Motor neuron (in vitro differentiated cells): ENCODE data around the gene RBMS1. TPM values are rescaled to one million over a fixed set of nuclear protein-coding genes. Genes with fewer than 3 reads are reported as not detected.
"Not testable (repeated sequence)": the region's sequence is repeated elsewhere in the genome, so short reads cannot be mapped to it uniquely, and the experiment has no call there.

Experiments used
- ATAC-seq, 8 experiments: fragments of 200-7000 bp; cut with Tn5 transposase; replicated peaks in 6 of 8; 2 replicates each; pipeline ENCODE4 v1.8.0; 2021; ENCODE audit warnings: mild to moderate bottlenecking in 8 of 8, moderate library complexity in 8 of 8
- H3K27ac ChIP-seq, 2 donors: fragments of 250-450 bp; sonication (Bioruptor Pico); 2 replicates each; pipeline ENCODE4 v1.9.0; 2021; ENCODE audit warnings: antibody characterized with exemption in 2 of 2, mild to moderate bottlenecking in 2 of 2, moderate library complexity in 1 of 2
- H3K4me1 ChIP-seq, 2 donors: fragments of 250-450 bp; sonication (Bioruptor Pico); replicated peaks in 1 of 2; 2 replicates each; pipeline ENCODE4 v1.6.1; 2021; ENCODE audit warnings: antibody characterized with exemption in 2 of 2, mild to moderate bottlenecking in 2 of 2, moderate library complexity in 1 of 2
- H3K4me3 ChIP-seq, 5 donors: fragments of 250-450 bp; sonication (Bioruptor Pico); 2 replicates each; pipeline ENCODE4 v1.9.0; 2021; ENCODE audit warnings: antibody characterized with exemption in 5 of 5, mild to moderate bottlenecking in 5 of 5, moderate library complexity in 4 of 5
- WGBS, 10 experiments: fragments of 450-650 bp; shearing (Covaris generic); methylation state at CpG; one replicate each; pipeline ENCODE4 v1.0.0; 2022; 5-methylcytosine and 5-hydroxymethylcytosine counted together
- in situ Hi-C, 9 experiments: fragments of 400-800 bp; cut with MboI; loops; one replicate each; pipeline ENCODE4 v1.15.0; 2021; ENCODE audit warnings: low sequenced_read_pairs in 9 of 9, low pct_unique_long_range_greater_than_20kb in 2 of 9; ENCODE audit not compliant: unreplicated experiment in 9 of 9
- total RNA-seq, 8 experiments: library from RNA; unstranded; fragments of 300-600 nt; gene quantifications; 2 replicates each; pipeline versions ENCODE4 v1.2.3 to v1.2.4, GENCODE V29; 2022

RBMS1 gene
- total RNA-seq, 8 experiments from 2014 or later: 17.9 to 172 (median 53.5) TPM

DNA sequence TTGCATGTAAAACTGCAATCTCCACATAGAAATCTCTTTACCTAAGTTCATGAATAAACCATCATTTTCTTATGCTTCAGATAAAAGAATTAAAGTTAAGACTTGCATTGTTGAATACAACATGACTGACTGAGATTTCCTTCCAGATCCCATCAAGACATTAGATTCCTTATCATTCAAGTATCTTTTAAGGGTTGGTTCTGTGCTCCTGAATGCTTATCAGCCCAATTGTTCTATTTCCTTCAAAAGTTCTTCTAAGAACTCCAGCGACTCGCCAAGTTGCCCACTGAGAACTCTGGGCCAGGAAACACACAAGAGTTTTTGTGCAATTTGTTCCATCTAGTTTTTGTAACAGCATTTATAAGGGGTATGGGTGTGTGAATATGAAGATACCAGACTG is 120.3 kb downstream of the RBMS1 start:
- 17 to 100% (median 93%) methylated on average over 2 of the region's 2 CpGs; no CpG with 5 or more reads in 2 of the 10 experiments for WGBS, 10 experiments
- Histone ChIP-seq H3K4me1 (peaks cover 7 to 9% of the 10 kb centered on the region in 2 donors), H3K27ac (no peak overlapping the region), H3K4me3 (no peak overlapping the region)
- in situ Hi-C loops: no loop called here
- no peak for ATAC-seq

DNA sequence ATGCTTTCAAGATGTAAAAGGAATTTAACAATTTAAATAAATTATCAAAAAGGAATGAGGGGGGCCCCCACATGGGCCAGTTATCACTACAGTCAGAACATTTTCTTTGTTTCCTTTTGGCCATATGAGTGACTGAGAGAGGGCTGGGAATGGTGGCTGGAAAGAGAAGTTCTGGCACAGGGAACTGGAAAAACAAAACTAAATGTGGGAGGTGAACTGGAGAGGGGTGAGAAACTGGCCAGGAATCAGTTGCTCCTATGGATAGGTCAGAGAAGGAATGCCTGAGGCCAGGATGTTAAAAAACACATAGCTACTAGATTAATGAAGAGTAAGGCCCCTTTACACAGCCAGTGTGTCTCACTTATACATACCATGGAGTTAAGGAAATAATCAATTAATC is 121.0 kb downstream of the RBMS1 start:
- peaks cover 7 to 9% of the 10 kb centered on the region in 2 donors for H3K4me1 ChIP-seq
- ATAC-seq: peak in 1 of 8 experiments; percentile 19
- in situ Hi-C loops: no loop called here

DNA sequence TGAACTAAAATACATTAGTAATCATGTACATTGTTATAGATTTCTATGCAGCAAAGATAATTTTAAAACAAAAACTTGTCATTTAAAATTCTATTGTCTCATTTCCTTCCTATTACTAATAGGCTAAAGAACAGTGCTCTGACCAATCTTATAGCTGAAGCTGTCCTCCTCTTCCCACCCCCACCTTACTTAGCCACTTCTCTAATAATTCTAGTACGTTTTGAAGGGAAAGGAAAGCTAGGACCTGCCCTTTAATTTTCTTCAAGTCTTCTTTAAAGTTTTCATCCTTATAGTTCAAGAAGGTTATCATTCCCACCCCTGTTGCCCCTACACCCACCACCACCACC is 121.6 kb downstream of the RBMS1 start:
- no peak overlapping the region for H3K4me3 ChIP-seq
- H3K27ac ChIP-seq: no peak overlapping the region
- in situ Hi-C loops: no loop called here
- H3K4me1 ChIP-seq: peaks cover 7% of the 10 kb centered on the region in 2 donors
- WGBS, 10 experiments: 33 to 100% (median 53%) methylated on average over 1 of the region's 1 CpG; no CpG with 5 or more reads in 6 of the 10 experiments
- no peak for ATAC-seq

More for the DNA sequence above, 121.0 kb downstream of the RBMS1 start:
- H3K4me3 ChIP-seq: no peak overlapping the region
- no peak overlapping the region for H3K27ac ChIP-seq

DNA sequence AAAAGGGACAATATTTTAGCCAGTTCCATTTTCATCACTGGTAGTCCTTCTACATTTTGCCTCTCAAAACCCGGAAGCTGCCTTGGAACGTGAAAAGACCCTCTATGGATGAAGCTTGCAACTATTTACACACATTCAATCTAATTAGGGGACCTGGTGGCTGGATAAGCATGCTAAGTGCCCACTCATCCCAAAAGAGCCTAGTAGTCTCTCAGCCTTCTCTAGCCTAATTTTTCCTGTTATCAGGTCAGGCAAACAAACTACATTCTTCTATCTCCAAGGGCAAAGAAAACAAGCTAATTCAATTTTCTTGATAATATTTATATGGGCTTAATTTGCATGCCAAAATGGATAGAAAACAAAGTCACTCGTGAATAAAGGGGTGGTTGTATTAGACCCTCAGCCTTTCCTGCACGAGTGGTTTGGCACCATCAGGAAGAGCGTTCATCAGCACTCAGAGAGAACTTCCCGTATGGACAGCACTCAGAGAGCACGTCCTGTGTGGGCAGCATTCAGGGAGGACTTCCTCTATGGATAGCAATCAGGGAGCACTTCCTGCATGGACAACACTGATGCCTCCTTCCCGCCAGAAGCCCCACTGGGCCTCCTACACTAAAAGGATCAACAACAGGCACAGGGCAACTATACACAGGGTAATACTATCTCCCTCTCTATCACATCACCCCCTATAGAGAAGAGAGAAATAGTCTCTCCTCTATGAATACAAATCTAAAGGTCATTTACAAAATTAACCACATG is 122.2 kb downstream of the RBMS1 start:
- in situ Hi-C loops: no loop called here
- Histone ChIP-seq H3K4me3 (no peak overlapping the region), H3K4me1 (peaks cover 7% of the 10 kb centered on the region in 2 donors), H3K27ac (no peak overlapping the region)
- 55 to 100% (median 82%) methylated on average over 1 to 7 of the region's 8 CpGs; no CpG with 5 or more reads in 2 of the 10 experiments for WGBS, 10 experiments
- ATAC-seq: no peak

DNA sequence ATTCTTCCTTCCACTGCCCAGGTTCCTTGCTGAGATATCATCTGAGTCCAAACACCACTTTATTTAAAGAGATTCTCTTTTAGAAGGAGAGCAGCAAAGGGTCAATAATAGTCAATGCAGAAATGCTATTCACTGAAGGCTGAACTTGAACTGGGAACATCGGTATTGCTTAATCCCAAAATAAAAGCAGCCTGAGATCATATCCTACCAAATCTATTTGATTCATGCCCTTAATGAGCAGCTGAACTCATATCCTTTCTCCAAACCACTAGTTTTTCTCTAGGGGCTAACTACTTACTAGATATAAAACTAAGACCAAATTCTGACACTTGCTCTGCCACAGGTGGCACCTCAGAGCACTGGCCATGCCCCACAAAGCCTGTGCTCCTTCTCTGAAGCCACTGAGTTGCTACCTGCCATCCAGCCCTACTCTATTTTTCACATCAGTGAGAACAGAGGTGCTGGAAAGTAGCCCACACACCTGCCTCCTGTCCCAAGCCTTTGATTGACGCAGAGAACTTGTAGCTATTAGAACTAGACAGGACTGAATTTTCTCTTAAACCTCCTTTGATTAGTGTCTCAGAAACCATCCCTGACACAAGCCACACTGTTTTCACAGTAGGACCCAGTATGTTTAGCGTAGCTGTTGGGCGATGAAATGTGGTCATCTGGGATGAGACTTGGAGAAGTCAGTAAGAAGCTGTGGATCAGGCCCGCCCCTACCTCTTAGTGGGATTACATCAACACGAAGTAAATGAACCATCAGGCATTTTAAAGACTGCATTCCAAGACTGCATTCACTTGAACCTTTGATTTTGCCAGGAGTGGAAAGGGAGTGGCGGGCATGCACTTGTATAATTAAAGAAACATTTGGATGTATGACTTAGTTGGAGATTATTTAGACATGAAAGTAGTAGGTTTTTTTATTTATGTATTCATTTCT is 124.3 kb downstream of the RBMS1 start:
- Histone ChIP-seq H3K4me1 (peaks cover 7 to 8% of the 10 kb centered on the region in 2 donors), H3K27ac (no peak overlapping the region), H3K4me3 (no peak overlapping the region)
- in situ Hi-C loops: no loop called here
- ATAC-seq: peak in 1 of 8 experiments; percentile 36
- WGBS, 10 experiments: 43 to 100% (median 82%) methylated on average over 1 to 5 of the region's 7 CpGs

DNA sequence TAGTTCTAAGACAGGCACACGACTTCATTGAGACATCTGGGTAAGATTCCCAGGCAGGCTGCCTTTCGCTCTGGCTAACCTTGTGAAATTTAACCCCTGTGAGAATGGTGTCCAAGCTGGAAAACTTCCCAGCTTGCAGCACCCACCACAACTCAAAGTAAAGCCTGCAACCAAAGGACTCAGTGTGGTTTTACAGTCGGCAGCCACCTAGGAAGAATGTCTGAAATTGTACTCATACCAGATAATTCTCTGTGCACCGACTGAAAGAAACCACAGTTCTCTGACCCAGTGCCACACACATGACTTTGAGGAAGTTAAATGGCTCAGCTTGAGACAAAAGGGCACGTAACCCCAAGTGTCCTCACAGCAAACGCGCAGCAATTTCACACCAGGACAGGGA is 125.7 kb downstream of the RBMS1 start:
- 3 to 79% (median 55%) methylated on average over 2 to 6 of the region's 7 CpGs for WGBS, 10 experiments
- no peak overlapping the region for H3K4me3 ChIP-seq
- peak in 1 of 8 experiments; percentile 10 for ATAC-seq
- no peak overlapping the region for H3K27ac ChIP-seq
- peaks cover 0 to 10% of the 10 kb centered on the region in 2 donors for H3K4me1 ChIP-seq
- in situ Hi-C loops: no loop called here

DNA sequence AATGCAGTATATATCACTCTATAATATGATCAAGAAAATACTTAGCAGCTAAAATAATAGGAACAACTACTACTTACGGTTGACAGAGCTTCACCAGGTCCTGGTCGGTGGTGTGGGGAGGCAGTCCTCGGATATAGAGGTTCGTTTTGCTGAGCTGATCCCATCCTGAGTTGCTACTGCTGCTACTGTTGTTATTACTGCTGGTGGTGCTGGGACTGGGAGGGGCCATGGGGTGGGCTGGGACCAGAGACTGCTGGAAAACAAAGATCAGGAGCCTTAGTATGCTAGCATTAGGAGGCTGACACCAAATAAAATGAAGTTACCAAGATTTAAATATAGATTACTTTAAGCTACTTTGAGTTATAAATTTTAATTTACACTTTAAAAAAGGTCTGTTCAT is 126.5 kb downstream of the RBMS1 start:
- H3K27ac ChIP-seq, in situ Hi-C loops, H3K4me1 ChIP-seq, H3K4me3 ChIP-seq: not testable (repeated sequence)
- peak in 1 of 8 experiments; percentile 11 for ATAC-seq
- 20 to 100% (median 80%) methylated on average over 1 of the region's 4 CpGs; no CpG with 5 or more reads in 5 of the 10 experiments for WGBS, 10 experiments

DNA sequence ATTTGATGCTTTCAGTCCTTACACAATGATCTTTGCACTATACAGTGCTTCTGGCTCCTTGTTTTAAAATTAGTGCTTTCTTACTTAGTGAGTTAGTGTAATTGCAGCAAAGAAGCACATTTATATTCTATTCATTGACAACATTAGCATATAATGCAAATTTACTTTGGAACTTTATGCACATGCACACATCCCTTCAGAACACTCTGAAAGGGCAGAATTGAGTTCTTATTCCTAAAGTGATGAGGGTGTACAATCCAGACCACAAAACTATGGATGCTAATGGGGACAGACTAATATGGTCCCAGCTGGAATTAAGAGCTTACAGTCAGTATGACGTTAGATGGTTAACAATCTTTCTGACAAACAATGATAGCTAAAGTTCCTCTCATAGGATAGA is 127.1 kb downstream of the RBMS1 start:
- in situ Hi-C loops: no loop called here
- peak in 3 of 8 experiments; percentile 50 to 76 (median 54) for ATAC-seq
- Histone ChIP-seq H3K27ac (no peak overlapping the region), H3K4me1 (peaks cover 0 to 10% of the 10 kb centered on the region in 2 donors), H3K4me3 (no peak overlapping the region)
- 0 to 100% (median 53%) methylated on average over 1 of the region's 1 CpG; no CpG with 5 or more reads in 2 of the 10 experiments for WGBS, 10 experiments

DNA sequence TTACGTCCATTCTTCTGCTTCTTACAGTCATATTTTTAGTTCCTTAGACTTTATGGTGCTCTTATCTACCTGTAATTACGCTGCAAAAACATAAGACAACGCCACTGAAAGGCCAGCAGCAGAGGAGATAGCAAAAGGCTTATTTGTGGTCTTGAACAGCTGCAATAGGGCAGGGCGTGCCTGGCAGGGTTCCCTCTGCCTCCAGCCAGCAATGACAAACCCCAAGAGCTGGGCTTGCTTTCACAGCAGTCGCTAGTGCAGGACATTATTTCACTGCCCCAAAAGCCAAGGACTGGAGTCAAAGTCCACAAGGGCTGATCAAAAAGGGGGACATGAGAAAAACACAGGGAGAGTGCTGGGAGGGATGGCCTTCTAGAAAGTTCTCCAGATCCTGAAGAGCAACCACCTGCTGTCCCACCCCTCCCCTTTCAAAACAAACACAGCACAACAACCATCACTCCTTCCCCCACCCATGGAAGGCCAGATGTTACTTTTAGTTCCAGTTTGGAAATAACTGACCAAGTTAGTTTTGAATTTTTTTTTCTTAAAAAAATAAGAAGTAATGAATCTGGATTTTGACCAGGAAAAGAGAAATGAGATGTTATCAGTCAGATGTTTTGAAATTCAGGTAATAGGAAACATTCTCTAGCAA is 127.8 kb downstream of the RBMS1 start:
- in situ Hi-C loops: no loop called here
- Histone ChIP-seq H3K4me3 (no peak overlapping the region), H3K4me1 (peaks cover 0 to 10% of the 10 kb centered on the region in 2 donors), H3K27ac (no peak overlapping the region)
- ATAC-seq: peak in 3 of 8 experiments; percentile 9 to 56 (median 24)
- 5 to 100% (median 88%) methylated on average over 1 to 5 of the region's 5 CpGs for WGBS, 10 experiments

DNA sequence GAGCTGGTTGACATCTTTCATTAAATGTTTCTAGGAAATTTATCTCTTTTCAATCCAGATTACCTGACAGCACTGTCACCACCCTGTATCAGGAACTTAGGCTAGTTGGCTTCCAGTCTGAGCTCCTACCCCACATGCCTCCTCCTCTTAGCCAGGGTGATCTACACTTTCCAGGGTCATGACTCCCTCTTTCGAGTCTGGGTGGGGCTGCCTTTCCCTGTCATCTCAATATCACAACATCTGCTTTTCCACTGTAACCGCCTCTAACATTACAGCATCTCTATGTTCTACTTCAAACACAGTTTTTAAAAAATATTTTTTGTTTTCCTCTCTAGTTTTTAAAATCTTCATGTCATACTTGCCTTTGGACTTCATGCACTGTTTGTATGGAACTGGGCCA is 129.2 kb downstream of the RBMS1 start:
- Histone ChIP-seq H3K4me1 (peaks cover 0 to 10% of the 10 kb centered on the region in 2 donors), H3K4me3 (no peak overlapping the region), H3K27ac (no peak overlapping the region)
- in situ Hi-C loops: no loop called here
- peak in 3 of 8 experiments; percentile 7 to 60 (median 59) for ATAC-seq
- 8 to 100% (median 70%) methylated on average over 1 to 2 of the region's 2 CpGs; no CpG with 5 or more reads in 2 of the 10 experiments for whole genome bisulfite sequencing, 10 experiments

DNA sequence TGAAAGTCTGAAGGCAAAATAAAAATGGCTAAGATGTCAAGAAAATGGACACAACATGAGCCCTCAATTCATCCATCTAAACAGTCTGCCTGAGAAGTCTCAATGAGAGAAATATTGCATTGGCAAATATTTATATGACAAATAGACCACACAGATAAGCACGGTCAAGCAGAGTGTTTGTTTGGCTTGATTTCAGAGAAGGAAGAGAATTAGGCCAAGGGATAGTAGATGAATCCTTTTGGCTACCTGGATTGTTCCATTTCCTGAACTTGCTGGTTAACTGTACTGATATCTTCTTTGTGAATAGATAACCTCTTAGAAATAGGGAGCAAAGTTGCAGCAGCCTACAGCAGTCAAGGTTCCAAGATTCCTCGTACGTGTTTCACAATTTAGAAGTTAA is 129.6 kb downstream of the RBMS1 start:
- Histone ChIP-seq H3K27ac (no peak overlapping the region), H3K4me1 (peaks cover 0 to 10% of the 10 kb centered on the region in 2 donors), H3K4me3 (no peak overlapping the region)
- in situ Hi-C loops: no loop called here
- 29 to 100% (median 92%) methylated on average over 1 to 3 of the region's 3 CpGs; no CpG with 5 or more reads in 1 of the 10 experiments for WGBS, 10 experiments
- no peak for ATAC-seq

DNA sequence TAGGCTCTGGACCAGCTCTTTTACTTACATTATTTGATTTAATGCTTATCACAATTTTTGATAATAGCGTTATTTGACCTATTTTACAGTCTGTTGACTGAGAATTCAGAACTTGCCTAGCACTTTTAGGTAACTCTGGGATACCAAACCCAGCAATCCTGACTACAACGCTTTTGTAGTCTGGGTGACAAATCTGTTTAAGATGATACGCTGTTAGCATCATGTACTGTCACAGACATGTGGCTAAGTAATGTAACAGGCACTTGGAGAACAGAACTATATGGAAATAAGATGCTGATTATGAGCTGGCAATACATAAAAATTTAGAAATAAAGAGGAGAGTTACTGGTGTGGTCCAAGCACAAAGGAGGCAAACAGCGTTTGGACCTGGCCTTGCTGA is 130.6 kb downstream of the RBMS1 start:
- ATAC-seq: peak in 5 of 8 experiments; percentile 38 to 96 (median 49)
- no peak overlapping the region for H3K27ac ChIP-seq
- H3K4me3 ChIP-seq: no peak overlapping the region
- in situ Hi-C loops: no loop called here
- 40 to 100% (median 81%) methylated on average over 1 to 4 of the region's 4 CpGs; no CpG with 5 or more reads in 1 of the 10 experiments for WGBS, 10 experiments
- peaks cover 0 to 10% of the 10 kb centered on the region in 2 donors for H3K4me1 ChIP-seq
